ENCODE results near the gene RND1. TPM values are rescaled to one million over a fixed set of nuclear protein-coding genes. Genes with fewer than 3 reads are reported as not detected.

The RND1 gene
- total RNA-seq, 4 donors from 2014 or later: 1.1 to 19.1 (median 3.3) TPM; not detected in 1

DNA sequence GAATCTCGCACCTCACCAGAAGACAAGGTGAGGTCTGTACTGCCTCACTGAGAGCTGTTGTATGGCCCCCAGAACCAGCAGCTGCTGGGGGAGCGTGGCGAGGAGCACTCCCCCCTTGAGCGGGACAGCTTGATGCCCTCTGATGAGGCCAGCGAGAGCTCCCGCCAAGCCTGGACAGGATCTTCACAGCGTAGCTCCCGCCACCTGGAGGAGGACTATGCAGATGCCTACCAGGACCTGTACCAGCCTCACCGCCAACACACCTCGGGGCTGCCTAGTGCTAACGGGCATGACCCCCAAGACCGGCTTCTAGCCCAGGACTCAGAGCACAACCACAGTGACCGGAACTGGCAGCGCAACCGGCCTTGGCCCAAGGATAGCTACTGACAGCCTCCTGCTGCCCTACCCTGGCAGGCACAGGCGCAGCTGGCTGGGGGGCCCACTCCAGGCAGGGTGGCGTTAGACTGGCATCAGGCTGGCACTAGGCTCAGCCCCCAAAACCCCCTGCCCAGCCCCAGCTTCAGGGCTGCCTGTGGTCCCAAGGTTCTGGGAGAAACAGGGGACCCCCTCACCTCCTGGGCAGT is 38.1 kb downstream of the RND1 start:
- peaks cover 0 to 38% (median 15%) of the 10 kb centered on the region in 4 donors for H3K36me3 ChIP-seq

DNA sequence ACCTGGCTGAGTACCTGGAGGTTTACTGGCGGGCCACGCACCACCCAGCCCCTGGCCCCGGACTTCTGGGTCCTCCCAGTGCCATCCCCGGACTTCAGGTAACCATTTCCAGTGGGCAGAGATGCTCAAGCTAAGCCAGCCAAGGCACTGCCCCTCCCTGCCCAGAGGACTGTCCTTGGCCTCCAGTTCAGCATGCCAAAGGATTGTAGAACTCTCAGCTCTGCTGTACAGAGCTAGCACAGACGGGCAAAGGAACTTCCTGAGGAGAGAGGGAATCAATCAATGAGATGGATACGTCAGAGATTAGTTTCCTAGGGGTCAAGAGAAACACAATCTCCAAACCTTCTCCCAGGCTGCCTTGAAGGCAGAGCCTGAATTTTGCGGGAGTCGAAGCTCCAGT is 38.6 kb downstream of the RND1 start:
- Histone ChIP-seq H3K27ac (no peak overlapping the region), H3K4me3 (no peak overlapping the region), H3K4me1 (no peaks in the 10 kb centered on the region), H3K27me3 (no peaks in the 10 kb centered on the region), H3K9me3 (no peaks in the 10 kb centered on the region), H3K36me3 (peaks cover 0 to 32% (median 12%) of the 10 kb centered on the region in 4 donors)
- 61 to 81% methylated on average over 4 to 8 of the region's 8 CpGs for WGBS, 2 donors (ENCODE audit: low coverage in 1 of 2)
- intact Hi-C loops (cut with DNase I; ENCODE audit: low total_unique reads): no loop called here
- DNase-seq: no peak
- TF ChIP-seq EP300 (IDR thresholded peaks at IDR 0.05; ENCODE audit: low read depth) (no peak), POLR2AphosphoS5 (IDR thresholded peaks at IDR 0.05) (no peak), POLR2A (IDR thresholded peaks at IDR 0.05) (no peak), CTCF (IDR thresholded peaks at IDR 0.05) (no peak)
- in situ Hi-C loops (cut with MboI; ENCODE audit: low pct_ligation_motif_present in 1 of 4, low pct_unique_long_range_greater_than_20kb in 1 of 4, low sequenced_read_pairs in 3 of 4): no loop called here

More for the DNA sequence above, 38.1 kb downstream of the RND1 start:
- Histone ChIP-seq H3K9me3 (no peaks in the 10 kb centered on the region), H3K27me3 (no peaks in the 10 kb centered on the region), H3K4me3 (no peak overlapping the region), H3K27ac (no peak overlapping the region), H3K4me1 (no peaks in the 10 kb centered on the region)
- TF ChIP-seq EP300 (IDR thresholded peaks at IDR 0.05; ENCODE audit: low read depth) (no peak), CTCF (IDR thresholded peaks at IDR 0.05) (no peak), POLR2A (IDR thresholded peaks at IDR 0.05) (no peak), POLR2AphosphoS5 (IDR thresholded peaks at IDR 0.05) (no peak)
- intact Hi-C loops (cut with DNase I; ENCODE audit: low total_unique reads): no loop called here
- in situ Hi-C loops (cut with MboI; ENCODE audit: low pct_ligation_motif_present in 1 of 4, low pct_unique_long_range_greater_than_20kb in 1 of 4, low sequenced_read_pairs in 3 of 4): no loop called here
- no peak for DNase-seq
- 93% methylated on average over 14 of the region's 17 CpGs; no CpG with 5 or more reads in 1 of the 2 donors for WGBS, 2 donors (ENCODE audit: low coverage in 1 of 2)

DNA sequence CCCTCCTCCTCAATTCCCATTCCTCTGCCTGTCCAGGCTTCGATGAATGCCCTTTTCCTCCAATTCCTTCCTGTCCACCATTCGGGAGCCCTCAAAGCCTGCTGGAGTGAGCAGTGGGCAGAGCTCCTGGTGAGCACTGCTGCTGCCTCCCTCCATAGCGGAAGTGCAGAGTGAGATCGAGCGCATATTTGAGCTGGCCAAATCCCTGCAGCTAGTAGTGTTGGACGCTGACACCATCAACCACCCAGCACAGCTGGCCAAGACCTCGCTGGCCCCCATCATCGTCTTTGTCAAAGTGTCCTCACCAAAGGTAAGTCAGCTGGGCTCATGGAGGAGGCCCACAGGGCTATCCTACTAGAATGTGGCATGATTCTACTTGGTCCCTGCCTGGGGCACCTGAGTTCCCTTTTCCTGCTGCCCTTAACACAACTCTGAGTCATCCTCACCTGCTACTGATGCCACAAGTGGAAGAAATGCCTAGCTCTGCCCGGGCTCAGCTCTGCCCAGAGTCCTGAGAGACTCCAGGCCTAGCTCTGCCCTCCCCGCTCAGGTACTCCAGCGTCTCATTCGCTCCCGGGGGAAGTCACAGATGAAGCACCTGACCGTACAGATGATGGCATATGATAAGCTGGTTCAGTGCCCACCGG is 39.3 kb downstream of the RND1 start:
- intact Hi-C loops (cut with DNase I; ENCODE audit: low total_unique reads) (no loop called here), in situ Hi-C loops (cut with MboI; ENCODE audit: low pct_ligation_motif_present in 1 of 4, low pct_unique_long_range_greater_than_20kb in 1 of 4, low sequenced_read_pairs in 3 of 4) (no loop called here)
- no peaks in the 10 kb centered on the region for H3K27me3 ChIP-seq
- H3K4me1 ChIP-seq: no peaks in the 10 kb centered on the region
- no peak overlapping the region for H3K27ac ChIP-seq
- no peaks in the 10 kb centered on the region for H3K9me3 ChIP-seq
- no peak for DNase-seq
- H3K36me3 ChIP-seq: peaks cover 0 to 25% (median 9%) of the 10 kb centered on the region in 4 donors
- 72 to 78% methylated on average over 5 to 15 of the region's 15 CpGs for WGBS, 2 donors (ENCODE audit: low coverage in 1 of 2)
- no peak for TF ChIP-seq EP300 (IDR thresholded peaks at IDR 0.05; ENCODE audit: low read depth)
- no peak overlapping the region for H3K4me3 ChIP-seq

DNA sequence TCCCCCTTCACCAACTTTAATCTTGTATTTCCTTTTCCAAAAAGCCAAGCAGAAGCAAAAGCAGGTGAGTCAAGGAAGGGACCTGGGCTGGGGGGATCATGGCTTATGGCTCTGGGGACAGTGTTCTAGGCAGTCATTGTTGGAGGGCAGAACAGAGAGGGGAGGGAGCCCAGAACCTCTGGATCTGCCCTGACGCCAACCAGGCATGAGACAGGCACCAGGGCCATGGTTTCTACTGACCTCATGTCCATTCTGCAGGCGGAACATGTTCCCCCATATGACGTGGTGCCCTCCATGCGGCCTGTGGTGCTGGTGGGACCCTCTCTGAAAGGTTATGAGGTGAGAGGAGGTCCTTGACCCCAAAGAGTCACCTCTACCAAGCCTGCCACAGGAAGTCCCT is 40.8 kb downstream of the RND1 start:
- TF ChIP-seq POLR2AphosphoS5 (IDR thresholded peaks at IDR 0.05) (no peak), POLR2A (IDR thresholded peaks at IDR 0.05) (no peak), EP300 (IDR thresholded peaks at IDR 0.05; ENCODE audit: low read depth) (no peak), CTCF (IDR thresholded peaks at IDR 0.05) (no peak)
- no peak for DNase-seq
- Histone ChIP-seq H3K9me3 (no peaks in the 10 kb centered on the region), H3K4me1 (no peaks in the 10 kb centered on the region), H3K27ac (no peak overlapping the region), H3K36me3 (peaks cover 0 to 11% (median 3%) of the 10 kb centered on the region in 4 donors), H3K4me3 (no peak overlapping the region), H3K27me3 (no peaks in the 10 kb centered on the region)
- 94% methylated on average over 4 of the region's 4 CpGs; no CpG with 5 or more reads in 1 of the 2 donors for WGBS, 2 donors (ENCODE audit: low coverage in 1 of 2)
- in situ Hi-C loops (cut with MboI; ENCODE audit: low pct_ligation_motif_present in 1 of 4, low pct_unique_long_range_greater_than_20kb in 1 of 4, low sequenced_read_pairs in 3 of 4): no loop called here
- intact Hi-C loops (cut with DNase I; ENCODE audit: low total_unique reads): no loop called here
